ENCODE results near the gene ITM2C. TPM values are rescaled to one million over a fixed set of nuclear protein-coding genes. Genes with fewer than 3 reads are reported as not detected.

Gene ITM2C
- total RNA-seq, 4 donors from 2014 or later = 33.8 to 301 (median 67.6) TPM

- Histone ChIP-seq H3K27ac (no peak overlapping the region), H3K27me3 (no peaks in the 10 kb centered on the region), H3K36me3 (no peaks in the 10 kb centered on the region), H3K4me1 (no peaks in the 10 kb centered on the region), H3K9me3 (no peaks in the 10 kb centered on the region), H3K4me3 (no peak overlapping the region)
- TF ChIP-seq CTCF (IDR thresholded peaks at IDR 0.05) (no peak), POLR2A (IDR thresholded peaks at IDR 0.05) (no peak)
- intact Hi-C loops (cut with DNase I; ENCODE audit: low total_unique reads) = no loop called here
- DNase-seq = no peak
Measured at GRCh38 chr2:230922951-230923717, 58.4 kb downstream of the ITM2C start.

DNA sequence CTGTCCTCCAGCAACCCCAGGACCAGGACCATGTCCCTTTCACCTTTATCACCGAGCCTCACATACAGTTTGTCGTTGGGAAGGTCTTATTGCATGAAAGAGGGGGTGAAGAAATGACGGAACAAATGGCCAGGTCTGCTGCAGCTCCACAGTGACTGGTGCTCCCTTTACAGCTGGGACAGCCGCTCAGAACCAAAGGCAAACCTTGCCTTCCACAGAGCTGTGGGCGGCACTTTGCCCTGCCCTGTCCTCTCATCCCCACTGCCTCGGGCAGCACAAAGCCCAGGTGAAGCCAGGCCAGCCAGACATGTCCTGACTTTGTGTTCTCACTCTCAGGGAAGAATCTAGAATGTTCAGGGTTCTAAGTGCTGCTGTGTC lies 59.3 kb downstream of the ITM2C start:
- no peaks in the 10 kb centered on the region for H3K4me1 ChIP-seq
- no peak overlapping the region for H3K27ac ChIP-seq
- no peaks in the 10 kb centered on the region for H3K36me3 ChIP-seq
- no peak for TF ChIP-seq POLR2A (IDR thresholded peaks at IDR 0.05)
- TF ChIP-seq CTCF (IDR thresholded peaks at IDR 0.05) = no peak
- DNase-seq = no peak
- intact Hi-C loops (cut with DNase I; ENCODE audit: low total_unique reads) = no loop called here
- H3K9me3 ChIP-seq = no peaks in the 10 kb centered on the region
- no peak overlapping the region for H3K4me3 ChIP-seq
- no peaks in the 10 kb centered on the region for H3K27me3 ChIP-seq

DNA sequence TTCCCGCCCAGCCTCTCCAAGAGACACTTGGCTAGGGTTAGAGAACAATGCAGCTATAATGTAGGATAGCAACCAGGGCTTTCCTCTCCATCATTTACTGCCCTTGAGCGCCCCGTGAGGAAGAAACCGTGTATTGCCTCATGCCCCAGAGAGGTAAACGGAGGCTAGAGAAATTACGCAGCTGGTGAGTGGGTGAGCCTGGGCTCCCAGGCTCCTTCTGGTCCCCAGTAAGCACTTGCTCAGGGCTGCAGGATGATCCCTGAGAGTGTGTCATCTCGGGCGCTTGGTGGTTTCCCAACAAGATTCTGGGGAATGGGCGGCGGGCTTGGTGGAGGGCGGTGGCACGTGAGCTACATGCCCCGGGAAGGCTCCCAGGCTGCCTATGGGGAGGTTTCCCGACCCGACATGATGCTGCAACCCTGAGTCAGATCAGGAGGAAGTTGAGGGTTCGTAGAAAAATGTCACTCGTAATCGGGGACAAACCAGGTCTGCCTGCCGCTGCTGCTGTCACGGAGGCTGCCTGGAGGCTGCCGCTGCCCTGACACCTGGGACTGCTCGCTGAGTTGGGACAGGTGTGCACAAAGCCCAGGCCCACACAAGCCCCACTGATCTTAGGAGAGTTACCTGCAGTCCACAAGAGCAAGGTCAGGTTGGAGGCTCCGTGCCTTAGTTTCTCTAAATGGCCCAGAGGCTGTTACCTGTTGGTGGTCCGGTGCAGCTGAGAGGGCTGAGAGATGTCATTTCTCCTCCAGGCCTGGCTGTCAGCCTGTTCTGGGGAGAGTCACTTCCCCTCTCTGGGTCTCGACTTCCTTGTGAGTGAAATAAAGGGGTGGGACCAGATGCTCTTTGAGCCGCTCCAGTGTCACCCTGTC lies 60.0 kb downstream of the ITM2C start, which contains the start of gene GPR55:
Gene GPR55, minus strand, starts transcription at position 773 of the 872 bp plus-strand sequence. CDS start 14,280 bp downstream, outside the sequence.
- Histone ChIP-seq H3K4me3 (no peak within 1 kb of the TSS), H3K9me3 (no peaks in the 10 kb centered on the region), H3K36me3 (no peaks in the 10 kb centered on the region), H3K27me3 (no peaks in the 10 kb centered on the region), H3K4me1 (no peaks in the 10 kb centered on the region), H3K27ac (no peak within 1 kb of the TSS)
- TF ChIP-seq POLR2A (IDR thresholded peaks at IDR 0.05) (no peak), CTCF (IDR thresholded peaks at IDR 0.05) (no peak)
- DNase-seq = no peak
- intact Hi-C loops (cut with DNase I; ENCODE audit: low total_unique reads) = no loop called here

GRCh38 chr2:230925443-230925878 lies 60.7 kb downstream of the ITM2C start:
- H3K27me3 ChIP-seq = no peaks in the 10 kb centered on the region
- no peak overlapping the region for H3K27ac ChIP-seq
- no peak for TF ChIP-seq CTCF (IDR thresholded peaks at IDR 0.05)
- no peak for TF ChIP-seq POLR2A (IDR thresholded peaks at IDR 0.05)
- H3K4me3 ChIP-seq = no peak overlapping the region
- DNase-seq = no peak
- no peaks in the 10 kb centered on the region for H3K9me3 ChIP-seq
- intact Hi-C loops (cut with DNase I; ENCODE audit: low total_unique reads) = no loop called here
- H3K4me1 ChIP-seq = no peaks in the 10 kb centered on the region
- H3K36me3 ChIP-seq = no peaks in the 10 kb centered on the region

All from uterus (tissue), 4 donors.